HG03432 (cell line): ENCODE data around the gene ACVR2A.

Experiments used
- ATAC-seq: cut with Tn5 transposase; IDR thresholded peaks from one replicate; pipeline ENCODE4 v1.9.1; 2021; ENCODE audit warnings: mild to moderate bottlenecking, moderate library complexity; ENCODE audit not compliant: unreplicated experiment

Gene ACVR2A

GRCh38 chr2:147917161-147917560 lies 72.3 kb downstream of the ACVR2A start:
- ATAC-seq, result no peak

DNA sequence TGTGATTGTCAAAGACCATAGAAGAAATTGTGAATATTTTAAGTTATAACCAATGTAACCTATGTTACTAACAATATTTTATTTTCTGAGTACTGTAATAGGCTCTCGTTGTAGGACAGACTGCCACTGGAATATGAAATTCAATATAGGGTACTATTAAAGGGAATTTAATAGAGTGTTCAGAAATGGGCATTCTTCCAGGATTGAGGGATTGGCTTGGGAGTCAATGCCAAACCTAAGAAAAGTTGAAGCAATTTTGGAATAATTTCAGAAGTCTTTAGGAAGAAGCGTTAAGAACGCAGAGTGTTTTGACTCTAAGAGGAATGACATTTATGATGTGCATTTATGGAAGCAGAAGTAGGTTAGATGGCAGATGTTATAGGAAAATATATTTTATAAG lies 79.0 kb downstream of the ACVR2A start:
- no peak for ATAC-seq

- ATAC-seq, result no peak
Measured at GRCh38 chr2:147924647-147925046, 79.8 kb downstream of the ACVR2A start.

GRCh38 chr2:147925886-147926285 lies 81.1 kb downstream of the ACVR2A start:
- no peak for ATAC-seq

DNA sequence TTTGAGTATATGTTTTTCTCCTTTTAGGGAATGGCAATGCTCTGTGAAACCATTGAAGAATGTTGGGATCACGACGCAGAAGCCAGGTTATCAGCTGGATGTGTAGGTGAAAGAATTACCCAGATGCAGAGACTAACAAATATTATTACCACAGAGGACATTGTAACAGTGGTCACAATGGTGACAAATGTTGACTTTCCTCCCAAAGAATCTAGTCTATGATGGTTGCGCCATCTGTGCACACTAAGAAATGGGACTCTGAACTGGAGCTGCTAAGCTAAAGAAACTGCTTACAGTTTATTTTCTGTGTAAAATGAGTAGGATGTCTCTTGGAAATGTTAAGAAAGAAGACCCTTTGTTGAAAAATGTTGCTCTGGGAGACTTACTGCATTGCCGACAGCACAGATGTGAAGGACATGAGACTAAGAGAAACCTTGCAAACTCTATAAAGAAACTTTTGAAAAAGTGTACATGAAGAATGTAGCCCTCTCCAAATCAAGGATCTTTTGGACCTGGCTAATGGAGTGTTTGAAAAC lies 82.3 kb downstream of the ACVR2A start:
- ATAC-seq, result no peak

DNA sequence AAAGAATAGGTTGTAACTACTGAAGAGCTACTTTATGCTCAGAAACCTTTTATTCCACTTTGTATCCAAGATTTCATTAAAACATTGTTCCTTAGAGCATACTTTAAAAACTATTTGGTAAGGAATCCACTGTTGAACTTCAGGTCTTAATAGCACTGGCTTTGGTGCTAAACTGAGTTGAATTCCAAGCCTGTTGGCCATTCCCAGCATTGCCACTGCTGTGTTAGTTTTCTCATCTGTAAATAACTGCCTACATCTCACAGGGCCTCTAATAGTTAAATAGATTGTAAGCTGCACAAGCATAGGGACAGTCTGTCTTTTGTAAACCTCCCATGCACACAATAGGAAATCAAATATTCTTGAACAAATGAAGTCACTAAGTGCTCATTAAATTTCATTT lies 89.1 kb downstream of the ACVR2A start:
- no peak for ATAC-seq

GRCh38 chr2:147934881-147935620 lies 90.2 kb downstream of the ACVR2A start:
- no peak for ATAC-seq

DNA sequence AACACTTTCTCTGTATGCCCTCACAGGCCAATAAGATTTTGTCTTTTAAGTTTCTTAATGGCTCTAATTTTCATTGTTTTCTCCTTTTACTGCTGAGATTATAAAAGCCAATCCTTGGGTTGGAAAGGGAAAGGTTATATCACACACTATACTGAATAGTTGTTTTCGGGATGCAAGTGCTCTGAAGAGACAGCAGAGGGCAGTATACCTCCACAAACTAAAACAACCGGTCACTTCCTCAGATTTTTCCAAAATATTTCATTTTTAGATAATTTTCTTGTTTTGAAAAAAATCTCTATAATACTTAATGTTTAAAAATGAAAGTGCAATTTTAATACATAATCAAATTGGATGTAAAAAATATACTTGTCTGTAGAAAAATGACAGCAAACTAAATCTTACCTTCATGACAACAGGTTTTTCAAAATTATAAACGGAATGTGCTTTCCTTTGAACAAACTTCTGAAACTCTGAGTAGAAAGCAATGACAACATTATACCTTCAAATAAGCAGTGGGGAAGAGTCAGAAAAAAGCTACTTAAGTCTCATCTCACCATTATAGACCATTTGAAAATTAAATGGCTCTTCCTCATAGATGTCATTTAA lies 93.0 kb downstream of the ACVR2A start:
- ATAC-seq, result peak; percentile 85

GRCh38 chr2:147939313-147939712 lies 94.5 kb downstream of the ACVR2A start:
- ATAC-seq, result no peak

- no peak for ATAC-seq
Measured at GRCh38 chr2:147945660-147946059, 100.8 kb downstream of the ACVR2A start.

DNA sequence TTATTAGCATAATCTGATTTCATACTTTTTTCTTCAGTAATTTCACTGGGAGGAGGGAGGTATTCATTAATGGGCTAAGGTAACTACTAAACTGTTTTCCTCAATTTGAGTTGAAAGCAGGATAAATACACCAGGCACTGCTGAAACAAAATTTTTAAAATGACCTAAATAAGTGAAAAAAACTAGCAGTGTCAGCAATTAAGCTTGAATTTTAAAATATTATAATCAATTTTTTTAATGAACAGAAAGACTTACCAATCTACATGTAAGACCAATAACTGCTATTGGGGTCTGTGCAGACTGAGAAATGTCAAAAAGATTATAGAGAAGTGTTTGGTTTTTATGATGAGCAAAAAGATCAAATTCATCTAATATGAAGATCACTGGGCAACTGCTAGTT lies 107.3 kb downstream of the ACVR2A start:
- ATAC-seq, result no peak

- ATAC-seq, result no peak
Measured at GRCh38 chr2:147968571-147968970, 123.7 kb downstream of the ACVR2A start.

- ATAC-seq, result no peak
Measured at GRCh38 chr2:147976102-147976501, 131.3 kb downstream of the ACVR2A start.

DNA sequence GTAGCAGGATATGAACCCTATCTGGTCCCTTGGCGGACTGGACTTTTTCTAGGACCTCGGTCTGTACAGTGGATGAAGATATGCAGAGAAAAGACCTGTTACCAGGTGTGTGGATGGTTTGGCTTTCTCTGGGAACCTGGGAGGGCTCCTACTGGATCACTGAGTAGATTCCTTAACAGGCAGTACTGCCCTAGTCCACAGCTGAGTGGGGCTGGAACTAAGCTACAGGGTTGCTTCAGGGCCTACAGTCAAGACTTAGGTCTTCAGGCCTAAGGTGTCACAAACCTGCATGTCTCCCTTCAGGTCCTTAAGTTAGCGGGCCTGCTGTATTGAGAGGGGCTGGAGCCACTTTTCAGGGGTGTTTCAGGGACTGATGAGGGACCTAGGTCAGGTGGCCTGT lies 132.8 kb downstream of the ACVR2A start:
- ATAC-seq, result no peak
